GM12892 (cell line): ENCODE measurements around the gene CLEC16A.

Source experiments
- POLR2A ChIP-seq: IDR thresholded peaks from 2 replicates; pipeline ENCODE4 v1.6.1; 2011; ENCODE audit warnings: low read depth, low read length, control low read depth
- POLR2AphosphoS5 ChIP-seq: IDR thresholded peaks from 2 replicates; pipeline ENCODE4 v1.6.1; 2011; ENCODE audit warnings: low read depth, low read length, control low read depth

DNA sequence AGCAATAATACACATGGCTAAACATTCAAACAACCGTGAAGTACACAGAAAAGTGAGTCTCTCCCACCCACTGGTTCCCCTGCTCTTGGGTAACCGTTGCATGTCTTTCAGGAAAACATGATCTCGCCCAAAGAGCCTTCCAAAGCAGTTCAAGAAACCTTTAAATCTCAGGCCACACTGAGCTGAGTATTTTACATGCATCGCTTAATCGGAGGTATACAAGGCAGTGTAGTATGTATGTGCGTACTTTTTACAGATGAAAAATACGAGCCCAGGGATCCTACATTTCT lies 1.4 kb upstream of the CLEC16A start:
- TF ChIP-seq POLR2AphosphoS5: no peak
- TF ChIP-seq POLR2A: no peak
